ENCODE measurements around the gene PLCG1. TPM values are rescaled to one million over a fixed set of nuclear protein-coding genes. Genes with fewer than 3 reads are reported as not detected.

The PLCG1 gene
- total RNA-seq, 1 experiment from 2014 or later, result 132 TPM

GRCh38 chr20:41134362-41135186 lies 2.8 kb upstream of the PLCG1 start:
- DNase-seq, result no peak
- Histone ChIP-seq H3K27me3 (ENCODE audit: control insufficient read depth, insufficient read depth, low read length) (no peaks in the 10 kb centered on the region), H3K36me3 (replicated peaks; ENCODE audit: control insufficient read depth, insufficient read depth, low read length) (peaks cover 2% of the 10 kb centered on the region), H3K4me3 (ENCODE audit: insufficient read depth, low read depth, low read length) (no peak overlapping the region)

DNA sequence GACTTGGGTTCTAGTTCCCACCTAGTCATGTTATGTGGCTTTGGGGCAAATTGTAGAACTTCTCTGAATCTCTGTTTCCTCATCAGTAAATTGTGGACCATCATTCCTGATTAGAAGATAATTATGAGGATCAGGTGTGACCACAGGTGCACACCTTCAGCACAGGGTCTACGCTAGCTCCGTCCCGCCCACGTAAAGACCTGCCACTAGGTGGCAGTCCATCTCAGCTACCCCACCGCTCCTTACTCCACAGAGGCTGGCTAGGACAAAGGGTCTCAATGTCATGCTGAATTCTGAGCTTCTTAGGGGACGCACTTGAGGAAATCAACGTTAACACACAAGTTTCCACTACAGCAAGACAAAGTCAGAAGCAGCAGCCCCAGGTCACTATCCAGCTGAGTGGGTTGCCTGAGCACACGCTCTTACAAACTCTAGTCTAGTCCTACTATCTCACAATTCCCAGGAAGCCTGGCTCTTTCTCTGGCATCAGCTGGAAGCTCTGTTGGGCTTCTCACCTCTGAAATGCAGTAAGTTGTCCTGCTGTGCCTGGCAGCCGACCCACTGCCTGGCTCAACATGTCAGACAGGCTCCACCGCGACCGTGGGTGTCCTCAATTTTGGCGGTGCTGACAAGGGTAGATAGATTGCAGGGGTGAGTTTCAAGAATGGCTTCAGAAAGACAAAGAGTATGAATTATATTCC lies 2.0 kb upstream of the PLCG1 start:
- DNase-seq, result peak; percentile 84
- no peak overlapping the region for H3K4me3 ChIP-seq (ENCODE audit: insufficient read depth, low read depth, low read length)
- H3K27me3 ChIP-seq (ENCODE audit: control insufficient read depth, insufficient read depth, low read length), result no peaks in the 10 kb centered on the region
- peaks cover 2% of the 10 kb centered on the region for H3K36me3 ChIP-seq (replicated peaks; ENCODE audit: control insufficient read depth, insufficient read depth, low read length)

DNA sequence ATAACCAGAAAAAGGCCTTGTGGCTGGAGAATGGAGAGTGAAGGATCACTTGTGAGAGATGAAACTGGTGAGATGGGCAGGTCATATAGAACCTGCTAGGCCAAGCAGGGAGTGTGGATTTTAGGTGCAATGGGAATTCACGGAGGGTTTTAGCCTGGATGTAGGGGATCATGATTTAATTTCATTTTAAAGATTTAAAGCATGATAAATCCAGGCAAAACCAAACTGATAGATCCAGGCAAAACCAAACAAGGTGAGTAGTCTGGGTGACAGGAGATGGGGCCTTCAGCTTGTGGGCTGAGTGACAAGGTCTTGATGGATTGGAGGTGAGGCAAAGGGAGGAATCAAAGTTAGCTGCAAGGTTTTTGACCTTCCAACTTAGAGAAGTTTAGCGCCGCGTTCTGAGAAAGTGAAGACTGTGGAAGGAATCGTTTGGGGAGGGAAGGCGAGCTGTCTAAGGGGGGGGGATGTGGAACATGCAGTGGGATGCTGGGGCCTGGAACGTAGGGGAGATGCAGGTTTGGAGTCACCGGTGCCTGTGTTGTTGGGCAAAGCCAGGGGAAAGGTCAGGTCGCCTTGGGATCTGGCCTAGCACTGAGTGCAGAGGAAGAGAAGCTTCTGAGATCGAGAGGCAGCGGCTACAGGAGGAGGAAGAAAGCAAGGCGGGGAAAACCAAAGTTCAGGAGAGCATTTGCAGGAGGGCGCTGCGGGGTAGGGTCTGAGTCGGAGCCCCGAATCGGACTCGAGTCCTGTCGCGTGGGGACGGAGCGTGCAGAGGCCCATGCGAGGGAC lies 1.3 kb upstream of the PLCG1 start:
- no peak for DNase-seq
- peaks cover 4% of the 10 kb centered on the region for H3K36me3 ChIP-seq (replicated peaks; ENCODE audit: control insufficient read depth, insufficient read depth, low read length)
- H3K4me3 ChIP-seq (ENCODE audit: insufficient read depth, low read depth, low read length), result peak overlapping the region; percentile 81
- no peaks in the 10 kb centered on the region for H3K27me3 ChIP-seq (ENCODE audit: control insufficient read depth, insufficient read depth, low read length)

GRCh38 chr20:41137614-41138474 lies 501 bp downstream of the PLCG1 start:
- no peaks in the 10 kb centered on the region for H3K27me3 ChIP-seq (ENCODE audit: control insufficient read depth, insufficient read depth, low read length)
- DNase-seq, result peak; percentile 98
- H3K4me3 ChIP-seq (ENCODE audit: insufficient read depth, low read depth, low read length), result peak overlapping the region; percentile 85
- peaks cover 4% of the 10 kb centered on the region for H3K36me3 ChIP-seq (replicated peaks; ENCODE audit: control insufficient read depth, insufficient read depth, low read length)

GRCh38 chr20:41138475-41139226 lies 1.3 kb downstream of the PLCG1 start:
- H3K27me3 ChIP-seq (ENCODE audit: control insufficient read depth, insufficient read depth, low read length), result no peaks in the 10 kb centered on the region
- peak overlapping the region; percentile 85 for H3K4me3 ChIP-seq (ENCODE audit: insufficient read depth, low read depth, low read length)
- DNase-seq, result no peak
- H3K36me3 ChIP-seq (replicated peaks; ENCODE audit: control insufficient read depth, insufficient read depth, low read length), result peaks cover 4% of the 10 kb centered on the region

- Histone ChIP-seq H3K27me3 (ENCODE audit: control insufficient read depth, insufficient read depth, low read length) (no peaks in the 10 kb centered on the region), H3K4me3 (ENCODE audit: insufficient read depth, low read depth, low read length) (no peak overlapping the region)
Measured at GRCh38 chr20:41139227-41140093, 2.1 kb downstream of the PLCG1 start.

DNA sequence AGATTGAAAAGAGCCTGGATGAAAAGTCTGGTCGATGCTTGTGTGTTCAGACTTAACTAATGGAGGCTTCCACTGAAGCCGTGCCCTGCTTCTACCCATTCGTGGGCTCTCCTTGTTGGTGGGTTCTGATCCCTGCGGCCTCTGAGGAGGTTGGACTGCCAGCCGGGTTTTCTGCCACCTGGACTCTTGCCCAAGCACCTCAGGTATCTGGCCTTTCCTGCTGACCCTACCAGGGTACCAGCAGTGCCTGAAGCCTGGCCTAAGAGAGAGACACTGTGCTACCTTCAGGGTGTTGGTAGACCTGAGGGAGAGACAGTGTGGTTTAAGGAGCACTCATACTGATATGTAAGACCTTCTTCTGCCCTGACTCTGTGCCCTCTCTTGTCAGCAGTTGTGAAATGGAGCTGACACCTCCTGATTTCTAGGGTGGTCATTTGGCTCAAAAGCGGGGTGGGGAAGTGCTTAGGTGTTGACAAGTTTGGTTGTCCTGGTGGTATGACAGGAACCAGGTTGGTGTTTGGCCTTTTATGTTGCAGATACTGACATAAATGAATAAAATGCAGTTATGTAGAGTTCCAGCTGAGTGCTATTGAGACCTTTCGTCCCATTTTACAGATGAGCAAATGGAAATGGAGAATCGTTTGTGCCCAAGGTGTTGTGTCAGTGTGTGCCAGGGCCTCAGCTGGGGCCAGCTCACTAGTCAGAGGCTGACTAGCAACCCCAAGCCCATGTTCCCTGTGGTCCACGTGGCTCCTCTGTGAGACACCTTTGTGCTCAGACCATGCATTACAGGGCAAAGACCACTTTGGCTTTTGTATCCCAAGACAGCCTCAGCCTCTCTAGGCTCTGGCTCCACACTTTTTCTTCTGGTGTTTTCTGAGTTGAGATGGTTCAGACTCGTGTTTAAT lies 3.1 kb downstream of the PLCG1 start:
- no peaks in the 10 kb centered on the region for H3K27me3 ChIP-seq (ENCODE audit: control insufficient read depth, insufficient read depth, low read length)
- no peak for DNase-seq
- H3K36me3 ChIP-seq (replicated peaks; ENCODE audit: control insufficient read depth, insufficient read depth, low read length), result peaks cover 4% of the 10 kb centered on the region
- H3K4me3 ChIP-seq (ENCODE audit: insufficient read depth, low read depth, low read length), result no peak overlapping the region

More at GRCh38 chr20:41139227-41140093, 2.1 kb downstream of the PLCG1 start:
- no peak for DNase-seq
- H3K36me3 ChIP-seq (replicated peaks; ENCODE audit: control insufficient read depth, insufficient read depth, low read length), result peaks cover 4% of the 10 kb centered on the region

GRCh38 chr20:41141153-41141815 lies 3.9 kb downstream of the PLCG1 start:
- DNase-seq, result no peak
- Histone ChIP-seq H3K27me3 (ENCODE audit: control insufficient read depth, insufficient read depth, low read length) (no peaks in the 10 kb centered on the region), H3K4me3 (ENCODE audit: insufficient read depth, low read depth, low read length) (no peak overlapping the region), H3K36me3 (replicated peaks; ENCODE audit: control insufficient read depth, insufficient read depth, low read length) (peaks cover 4% of the 10 kb centered on the region)

DNA sequence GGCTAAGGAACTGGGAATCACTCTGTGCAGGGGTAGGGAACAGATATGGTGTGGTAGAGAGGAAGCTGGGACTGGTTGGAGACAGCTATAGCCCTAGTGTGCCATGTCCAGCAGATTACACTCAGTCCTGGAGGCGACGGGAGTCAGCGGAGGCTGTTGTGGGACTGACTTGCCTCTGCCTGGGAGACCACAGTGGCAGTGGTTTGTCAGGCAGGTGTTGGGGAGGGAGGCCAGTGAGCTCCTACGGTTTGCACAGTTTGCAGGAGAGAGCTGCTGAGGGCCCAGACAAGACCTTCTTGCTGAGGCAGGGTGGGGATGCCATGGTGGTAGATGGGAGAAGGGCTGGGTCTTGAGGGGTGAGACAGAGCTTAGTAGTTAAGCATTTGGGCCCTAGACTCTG lies 4.9 kb downstream of the PLCG1 start:
- Histone ChIP-seq H3K4me3 (ENCODE audit: insufficient read depth, low read depth, low read length) (no peak overlapping the region), H3K27me3 (ENCODE audit: control insufficient read depth, insufficient read depth, low read length) (no peaks in the 10 kb centered on the region), H3K36me3 (replicated peaks; ENCODE audit: control insufficient read depth, insufficient read depth, low read length) (peaks cover 4% of the 10 kb centered on the region)
- DNase-seq, result no peak

DNA sequence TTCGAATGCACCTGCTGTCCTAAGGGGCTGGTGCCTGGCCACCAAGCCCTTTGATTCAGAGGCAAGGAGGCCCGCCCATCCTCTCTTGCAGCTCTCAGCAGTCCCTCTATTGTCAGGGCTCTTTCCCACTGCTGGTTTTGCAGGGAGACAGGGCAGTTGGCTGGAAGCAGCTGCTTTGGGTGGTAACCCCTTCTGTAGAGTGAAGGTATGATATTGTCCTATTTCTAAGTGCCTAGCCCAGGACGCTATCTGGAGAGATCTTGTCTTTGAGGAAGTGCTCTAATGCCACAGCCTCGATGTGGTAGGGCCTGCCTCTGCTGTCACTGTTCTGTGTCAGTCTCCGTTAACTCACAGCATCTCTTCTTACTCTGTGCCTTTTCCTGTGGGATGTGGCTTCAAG lies 5.6 kb downstream of the PLCG1 start:
- no peak for DNase-seq
- Histone ChIP-seq H3K27me3 (ENCODE audit: control insufficient read depth, insufficient read depth, low read length) (no peaks in the 10 kb centered on the region), H3K36me3 (replicated peaks; ENCODE audit: control insufficient read depth, insufficient read depth, low read length) (peaks cover 4% of the 10 kb centered on the region), H3K4me3 (ENCODE audit: insufficient read depth, low read depth, low read length) (no peak overlapping the region)

DNA sequence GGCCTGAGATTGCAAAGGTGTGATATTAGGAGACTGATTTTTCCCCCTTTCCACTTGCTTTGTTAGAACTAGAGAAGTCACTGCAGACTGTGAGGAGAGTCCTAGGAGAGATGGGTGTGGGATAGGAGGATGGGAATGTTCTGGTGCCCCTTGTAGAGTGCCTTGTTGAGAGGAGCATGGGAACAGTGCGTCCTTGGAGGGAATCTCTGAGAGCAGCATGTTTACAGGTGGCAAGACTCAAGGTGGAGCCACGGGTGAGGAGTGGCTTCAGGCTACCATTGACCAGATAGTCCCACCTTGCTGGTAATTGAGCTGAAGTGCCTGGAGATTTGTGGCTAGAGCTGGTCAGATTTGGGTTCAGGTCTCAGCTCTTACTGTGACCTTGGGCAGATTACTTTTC lies 6.0 kb downstream of the PLCG1 start:
- DNase-seq, result no peak
- Histone ChIP-seq H3K4me3 (ENCODE audit: insufficient read depth, low read depth, low read length) (no peak overlapping the region), H3K27me3 (ENCODE audit: control insufficient read depth, insufficient read depth, low read length) (no peaks in the 10 kb centered on the region), H3K36me3 (replicated peaks; ENCODE audit: control insufficient read depth, insufficient read depth, low read length) (peaks cover 4% of the 10 kb centered on the region)
